Measurements from ENCODE around the gene CHCHD6. TPM values are rescaled to one million over a fixed set of nuclear protein-coding genes. Genes with fewer than 3 reads are reported as not detected.

Gene CHCHD6
- total and polyA plus RNA-seq, 4 donors, result 12.1 to 22.6 (median 17.5) TPM

DNA sequence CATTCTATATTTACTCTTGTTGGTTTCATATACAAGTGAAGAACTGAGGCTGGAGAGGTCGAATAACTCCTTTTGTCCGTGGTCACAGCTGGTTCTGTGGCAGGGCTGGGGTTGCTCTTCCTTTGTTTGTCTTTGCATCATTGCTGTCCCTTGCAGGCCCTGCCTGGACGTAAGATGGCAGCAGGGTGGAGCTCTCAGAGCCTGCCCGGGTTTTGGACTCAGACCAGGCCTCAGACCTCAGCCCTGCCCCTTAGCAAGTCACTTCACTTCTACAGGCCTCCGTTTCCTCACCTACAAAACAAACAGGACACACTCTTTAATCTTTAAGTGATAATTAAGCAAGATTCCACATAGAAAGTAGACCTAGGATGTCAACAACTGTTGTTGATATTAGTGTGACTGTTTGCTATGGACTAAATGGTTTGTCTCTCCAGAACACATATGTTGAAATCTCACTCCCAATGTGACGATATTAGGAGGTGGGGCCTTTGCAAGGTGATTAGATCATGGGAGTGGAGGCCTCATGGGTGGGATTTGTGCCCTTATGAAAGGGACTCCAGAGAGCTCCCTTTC is 213.3 kb downstream of the CHCHD6 start:
- Histone ChIP-seq H3K27ac (ENCODE audit: low read depth in 1 of 2, low read length in 1 of 2) (no peak overlapping the region), H3K36me3 (ENCODE audit: control insufficient read depth in 4 of 4, insufficient read depth in 4 of 4, low read length in 4 of 4) (peaks cover 0 to 3% (median 0%) of the 10 kb centered on the region in 4 donors)
- 56 to 69% methylated on average over 6 of the region's 6 CpGs for WGBS, 2 donors

DNA sequence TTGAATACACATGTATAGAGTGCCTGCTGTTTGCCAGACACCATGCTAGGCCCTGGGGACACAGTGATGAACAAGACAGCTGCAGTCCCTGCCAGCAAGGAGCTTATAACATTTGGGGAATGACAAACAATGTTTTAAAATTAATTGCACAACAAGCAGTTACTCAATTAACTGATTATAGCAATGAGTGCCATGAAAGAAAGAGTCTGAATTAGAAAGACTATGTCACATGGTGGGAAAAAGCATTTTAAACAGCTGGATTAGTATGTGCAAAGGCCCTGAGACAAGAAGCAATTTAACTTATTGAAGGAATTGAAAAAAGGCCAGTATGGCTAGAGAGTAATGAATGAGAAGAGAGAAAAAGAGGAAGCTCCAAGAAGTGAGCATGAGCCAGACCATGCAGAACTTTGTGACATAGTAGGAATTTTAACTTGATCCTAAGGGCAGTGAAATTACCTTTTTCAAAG is 214.3 kb downstream of the CHCHD6 start:
- DNase-seq (no peak), ATAC-seq (ENCODE audit: insufficient read depth, low FRiP score) (no peak)
- H3K9ac ChIP-seq (ENCODE audit: insufficient read depth in 1 of 2, low read length in 2 of 2), result no peak overlapping the region
- H3K4me3 ChIP-seq, result no peak overlapping the region
- H3K9me3 ChIP-seq (ENCODE audit: control insufficient read depth in 4 of 4, insufficient read depth in 3 of 4, low read length in 3 of 4), result peaks cover 0 to 3% (median 1%) of the 10 kb centered on the region in 4 donors
- peaks cover 0 to 6% (median 0%) of the 10 kb centered on the region in 5 donors for H3K4me1 ChIP-seq (ENCODE audit: control insufficient read depth in 5 of 5, insufficient read depth in 5 of 5, low read length in 5 of 5)
- H3K27ac ChIP-seq (ENCODE audit: low read depth in 1 of 2, low read length in 1 of 2), result no peak overlapping the region
- H3K27me3 ChIP-seq (ENCODE audit: control insufficient read depth in 3 of 3, insufficient read depth in 3 of 3, low read length in 2 of 3), result no peaks in the 10 kb centered on the region
- H3K36me3 ChIP-seq (ENCODE audit: control insufficient read depth in 4 of 4, insufficient read depth in 4 of 4, low read length in 4 of 4), result peaks cover 0 to 3% (median 0%) of the 10 kb centered on the region in 4 donors
- TF ChIP-seq, protein P1, sequence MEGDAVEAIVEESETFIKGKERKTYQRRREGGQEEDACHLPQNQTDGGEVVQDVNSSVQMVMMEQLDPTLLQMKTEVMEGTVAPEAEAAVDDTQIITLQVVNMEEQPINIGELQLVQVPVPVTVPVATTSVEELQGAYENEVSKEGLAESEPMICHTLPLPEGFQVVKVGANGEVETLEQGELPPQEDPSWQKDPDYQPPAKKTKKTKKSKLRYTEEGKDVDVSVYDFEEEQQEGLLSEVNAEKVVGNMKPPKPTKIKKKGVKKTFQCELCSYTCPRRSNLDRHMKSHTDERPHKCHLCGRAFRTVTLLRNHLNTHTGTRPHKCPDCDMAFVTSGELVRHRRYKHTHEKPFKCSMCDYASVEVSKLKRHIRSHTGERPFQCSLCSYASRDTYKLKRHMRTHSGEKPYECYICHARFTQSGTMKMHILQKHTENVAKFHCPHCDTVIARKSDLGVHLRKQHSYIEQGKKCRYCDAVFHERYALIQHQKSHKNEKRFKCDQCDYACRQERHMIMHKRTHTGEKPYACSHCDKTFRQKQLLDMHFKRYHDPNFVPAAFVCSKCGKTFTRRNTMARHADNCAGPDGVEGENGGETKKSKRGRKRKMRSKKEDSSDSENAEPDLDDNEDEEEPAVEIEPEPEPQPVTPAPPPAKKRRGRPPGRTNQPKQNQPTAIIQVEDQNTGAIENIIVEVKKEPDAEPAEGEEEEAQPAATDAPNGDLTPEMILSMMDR (IDR thresholded peaks at IDR 0.05; ENCODE audit: control extremely low read depth, extremely low read depth), result no peak

More for the DNA sequence above, 213.3 kb downstream of the CHCHD6 start:
- Histone ChIP-seq H3K4me1 (ENCODE audit: control insufficient read depth in 5 of 5, insufficient read depth in 5 of 5, low read length in 5 of 5) (peaks cover 0 to 12% (median 0%) of the 10 kb centered on the region in 5 donors), H3K4me3 (no peak overlapping the region), H3K9ac (ENCODE audit: insufficient read depth in 1 of 2, low read length in 2 of 2) (no peak overlapping the region), H3K9me3 (ENCODE audit: control insufficient read depth in 4 of 4, insufficient read depth in 3 of 4, low read length in 3 of 4) (peaks cover 0 to 3% (median 1%) of the 10 kb centered on the region in 4 donors), H3K27me3 (ENCODE audit: control insufficient read depth in 3 of 3, insufficient read depth in 3 of 3, low read length in 2 of 3) (no peaks in the 10 kb centered on the region)
- ATAC-seq (ENCODE audit: insufficient read depth, low FRiP score) (no peak), DNase-seq (no peak)
- TF ChIP-seq, protein P1 (IDR thresholded peaks at IDR 0.05; ENCODE audit: control extremely low read depth, extremely low read depth), result no peak

DNA sequence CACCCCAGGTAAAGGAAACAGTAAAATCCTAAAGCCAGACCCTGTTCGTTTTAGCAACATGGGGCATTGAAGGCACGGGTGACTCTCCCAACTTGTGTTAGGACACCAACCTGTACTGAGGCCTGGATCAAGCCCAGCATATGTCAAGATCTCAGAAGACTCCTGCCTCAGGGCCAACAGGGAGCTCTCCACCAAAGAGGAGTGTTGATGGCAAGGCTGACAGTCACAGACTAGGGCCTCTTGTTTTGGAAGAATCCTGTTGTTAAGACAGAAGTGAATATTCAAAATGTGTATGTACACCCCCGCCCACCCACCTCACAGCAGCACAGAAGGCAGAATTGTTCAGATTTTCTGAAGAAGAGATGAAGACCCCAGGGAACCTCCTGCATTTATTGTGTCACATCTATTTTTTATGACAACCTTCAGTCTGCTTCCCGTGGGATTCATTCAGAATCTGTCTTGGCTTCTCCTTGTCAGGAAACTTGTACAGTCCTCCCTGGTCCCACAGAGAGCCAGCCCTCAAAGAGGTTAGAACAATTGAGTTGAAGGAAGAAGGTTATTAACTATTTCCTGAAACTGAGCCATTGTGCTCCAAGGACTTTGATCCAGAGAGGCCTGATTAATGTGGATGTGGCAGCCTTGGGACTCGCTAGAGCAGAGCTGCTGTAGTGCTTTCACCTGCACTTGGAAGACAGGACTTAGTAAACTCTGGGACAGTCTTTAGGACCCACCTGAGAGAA is 217.2 kb downstream of the CHCHD6 start:
- Histone ChIP-seq H3K27me3 (ENCODE audit: control insufficient read depth in 3 of 3, insufficient read depth in 3 of 3, low read length in 2 of 3) (no peaks in the 10 kb centered on the region), H3K9ac (ENCODE audit: insufficient read depth in 1 of 2, low read length in 2 of 2) (no peak overlapping the region), H3K27ac (ENCODE audit: low read depth in 1 of 2, low read length in 1 of 2) (peak overlapping the region in 1 of 2 donors; percentile 77), H3K36me3 (ENCODE audit: control insufficient read depth in 4 of 4, insufficient read depth in 4 of 4, low read length in 4 of 4) (no peaks in the 10 kb centered on the region), H3K4me1 (ENCODE audit: control insufficient read depth in 5 of 5, insufficient read depth in 5 of 5, low read length in 5 of 5) (peaks cover 0 to 14% (median 4%) of the 10 kb centered on the region in 5 donors), H3K9me3 (ENCODE audit: control insufficient read depth in 4 of 4, insufficient read depth in 3 of 4, low read length in 3 of 4) (peaks cover 0 to 3% (median 0%) of the 10 kb centered on the region in 4 donors), H3K4me3 (no peak overlapping the region)
- DNase-seq (peak in 1 of 3 donors; percentile 41), ATAC-seq (ENCODE audit: insufficient read depth, low FRiP score) (no peak)
- WGBS, 2 donors, result 81 to 89% methylated on average over 5 of the region's 5 CpGs
- TF ChIP-seq, protein P1 (IDR thresholded peaks at IDR 0.05; ENCODE audit: control extremely low read depth, extremely low read depth), result no peak
